GM12878 (cell line): ENCODE data around the gene CLEC16A. TPM values are rescaled to one million over a fixed set of nuclear protein-coding genes. Genes with fewer than 3 reads are reported as not detected.

ENCODE experiments used
- ATAC-seq: fragments of 200-7000 bp; cut with Tn5 transposase; 3 replicates; pipeline ENCODE4 v1.9.1; 2020; ENCODE audit warnings: mild to moderate bottlenecking, moderate library complexity
- BruUV-seq: library from RNA; stranded (reverse); fragments of 400-500 nt; replicated peaks from 2 replicates; lab custom pipeline; 2021; lab: Mats Ljungman, UMichigan
- CTCF ChIA-PET: fragments of 300-600 bp; sonication (Branson Sonifier 250); formaldehyde crosslinking; extraction: SDS; loops from one replicate; lab custom pipeline; 2021; ENCODE audit warnings: inconsistent platforms; lab: Yijun Ruan, JAX
- POLR2A ChIA-PET: fragments of 350-600 bp; formaldehyde crosslinking; extraction: SDS; loops from one replicate; lab custom pipeline; 2021; ENCODE audit warnings: inconsistent platforms; lab: Charles Lee
- RAD21 ChIA-PET: fragments of 300-600 bp; sonication (Branson Sonifier 250); formaldehyde crosslinking; loops from one replicate; lab custom pipeline; 2023; ENCODE audit warnings: antibody characterized with exemption; ENCODE audit not compliant: unreplicated experiment; lab: Charles Lee
- SMC1A ChIA-PET: fragments of 300-600 bp; sonication (Branson Sonifier 250); formaldehyde crosslinking; loops from one replicate; lab custom pipeline; 2023; ENCODE audit not compliant: unreplicated experiment, uncharacterized antibody; lab: Charles Lee
- DNase-seq: peaks from one replicate; pipeline ENCODE4 v3.0.0-alpha.2; 2011; ENCODE audit warnings: low read depth, low spot score
- FAIRE-seq: peaks from 3 replicates; lab custom pipeline; 2011; peaks lifted over from hg19 to GRCh38; lab: Jason Lieb, UNC
- H2AFZ ChIP-seq: 2 replicates; pipeline ENCODE4 v1.6.0; 2011; ENCODE audit warnings: low read depth, low read length, control low read depth; ENCODE audit not compliant: control insufficient read depth
- H3K27ac ChIP-seq: 2 replicates; pipeline ENCODE4 v1.5.1; 2011; ENCODE audit warnings: control low read depth; ENCODE audit not compliant: control insufficient read depth, insufficient read depth
- H3K27me3 ChIP-seq, 2 experiments: replicated peaks in 1 of 2; 2 replicates each; pipeline versions ENCODE4 v1.6.0 to v1.6.1; 2011; ENCODE audit warnings: low read length in 1 of 2; ENCODE audit not compliant: control insufficient read depth in 2 of 2, insufficient read depth in 2 of 2
- H3K36me3 ChIP-seq, 2 experiments: 2 replicates each; pipeline ENCODE4 v1.5.1; 2011; ENCODE audit warnings: low read length in 1 of 2; ENCODE audit not compliant: control insufficient read depth in 2 of 2, insufficient read depth in 2 of 2
- H3K4me1 ChIP-seq: 2 replicates; pipeline ENCODE4 v1.6.1; 2011; ENCODE audit warnings: mild to moderate bottlenecking, low read length, moderate library complexity, mixed read lengths; ENCODE audit not compliant: control insufficient read depth, insufficient read depth
- H3K4me2 ChIP-seq: 2 replicates; pipeline ENCODE4 v1.6.0; 2011; ENCODE audit warnings: control low read depth; ENCODE audit not compliant: control insufficient read depth, insufficient read depth
- H3K4me3 ChIP-seq: fragments of 200-600 bp; sonication (generic); 2 replicates; pipeline ENCODE4 v1.5.1; 2016
- H3K79me2 ChIP-seq: 2 replicates; pipeline ENCODE4 v1.6.0; 2011; ENCODE audit warnings: low read length; ENCODE audit not compliant: control insufficient read depth, insufficient read depth
- H3K9ac ChIP-seq: 2 replicates; pipeline ENCODE4 v1.8.0; 2011; ENCODE audit warnings: low read length, control low read depth, mixed read lengths; ENCODE audit not compliant: control insufficient read depth, insufficient read depth
- H3K9me3 ChIP-seq: replicated peaks from 3 replicates; pipeline ENCODE4 v1.5.1; 2011; ENCODE audit warnings: mild to moderate bottlenecking, low read length; ENCODE audit not compliant: control insufficient read depth, insufficient read depth
- H4K20me1 ChIP-seq: 2 replicates; pipeline ENCODE4 v1.6.0; 2011; ENCODE audit not compliant: control insufficient read depth, insufficient read depth
- EGR1 ChIP-seq, 2 experiments: IDR thresholded peaks; 1 replicate in 1 of 2; 2 replicates in 1 of 2; pipeline ENCODE4 v1.6.1; 2011 to 2012; ENCODE audit warnings: low read depth in 2 of 2, low read length in 2 of 2, borderline replicate concordance in 1 of 2, mild to moderate bottlenecking in 1 of 2, moderate library complexity in 1 of 2
- ESRRA ChIP-seq: IDR thresholded peaks from 2 replicates; pipeline ENCODE4 v1.6.1; 2012; ENCODE audit warnings: mild to moderate bottlenecking, low read length, improper control_type of control experiment
- GABPA ChIP-seq: IDR thresholded peaks from 2 replicates; pipeline ENCODE4 v1.6.1; 2014; ENCODE audit warnings: antibody characterized with exemption, low read depth, mild to moderate bottlenecking, inconsistent platforms
- IKZF1 ChIP-seq: fragments of 450-650 bp; conservative IDR thresholded peaks from 2 replicates; pipeline ENCODE4 v1.6.1; 2017; ENCODE audit warnings: antibody characterized with exemption, mild to moderate bottlenecking
- IKZF2 ChIP-seq, 2 experiments: fragments of 450-650 bp; IDR thresholded peaks; 2 replicates each; pipeline ENCODE4 v1.6.1; 2017; ENCODE audit warnings: mild to moderate bottlenecking in 2 of 2, moderate library complexity in 2 of 2
- LARP7 ChIP-seq: fragments of 450-650 bp; IDR thresholded peaks from 2 replicates; pipeline ENCODE4 v1.6.1; 2017; ENCODE audit warnings: mild to moderate bottlenecking
- MLLT1 ChIP-seq: fragments of 450-650 bp; IDR thresholded peaks from 2 replicates; pipeline ENCODE4 v1.6.1; 2016; ENCODE audit warnings: mild to moderate bottlenecking
- NR2F1 ChIP-seq: fragments of 450-650 bp; conservative IDR thresholded peaks from 2 replicates; pipeline ENCODE4 v1.6.1; 2017; ENCODE audit warnings: mild to moderate bottlenecking
- PML ChIP-seq: IDR thresholded peaks from 2 replicates; pipeline ENCODE4 v1.6.1; 2012; ENCODE audit warnings: low read length, inconsistent platforms
- POLR2A ChIP-seq: IDR thresholded peaks from 2 replicates; pipeline ENCODE4 v1.6.1; 2011; ENCODE audit warnings: low read depth, mild to moderate bottlenecking, low read length
- RAD21 ChIP-seq: IDR thresholded peaks from 2 replicates; pipeline ENCODE4 v1.6.1; 2011; ENCODE audit warnings: mild to moderate bottlenecking, low read depth, low read length, moderate library complexity; ENCODE audit not compliant: insufficient read depth
- RCOR1 ChIP-seq: conservative IDR thresholded peaks from 2 replicates; pipeline ENCODE4 v1.6.1; 2012; ENCODE audit warnings: low read depth, low read length, improper control_type of control experiment
- SMAD1 ChIP-seq: fragments of 450-650 bp; IDR thresholded peaks from 2 replicates; pipeline ENCODE4 v1.6.1; 2018; ENCODE audit warnings: mild to moderate bottlenecking, low read depth; ENCODE audit not compliant: partially characterized antibody
- SREBF1 ChIP-seq: IDR thresholded peaks from 2 replicates; pipeline ENCODE4 v1.6.1; 2012; ENCODE audit warnings: mild to moderate bottlenecking, low read length
- TCF7 ChIP-seq: IDR thresholded peaks from 2 replicates; pipeline ENCODE4 v1.6.1; 2014; ENCODE audit warnings: antibody characterized with exemption, borderline replicate concordance
- ZBTB40 ChIP-seq: fragments of 450-650 bp; IDR thresholded peaks from 2 replicates; pipeline ENCODE4 v1.6.1; 2016; ENCODE audit warnings: mild to moderate bottlenecking, moderate library complexity, borderline replicate concordance
- ZNF384 ChIP-seq: IDR thresholded peaks from 2 replicates; pipeline ENCODE4 v1.6.1; 2012; ENCODE audit warnings: low read depth, mild to moderate bottlenecking, low read length, improper control_type of control experiment, borderline replicate concordance
- ZZZ3 ChIP-seq: IDR thresholded peaks from 2 replicates; pipeline ENCODE4 v1.6.1; 2011; ENCODE audit warnings: low read depth; ENCODE audit not compliant: control insufficient read depth, insufficient read length
- WGBS: methylation state at CpG from one replicate; pipeline ENCODE4 v1.1.6; 2016; ENCODE audit warnings: low lambda C conversion rate; ENCODE audit not compliant: insufficient replicate concordance, insufficient coverage; ENCODE audit errors: missing lambda C conversion rate; 5-methylcytosine and 5-hydroxymethylcytosine counted together
- in situ Hi-C: fragments of 300-500 bp; cut with MboI; formaldehyde crosslinking; loops from 9 replicates; pipeline ENCODE4 v1.14.3; 2018; ENCODE audit warnings: mixed read lengths
- intact Hi-C: fragments of 100-400 bp; cut with micrococcal nuclease; formaldehyde crosslinking; loops from one replicate; pipeline ENCODE4 v1.14.2; 2022; ENCODE audit not compliant: unreplicated experiment
- polyA plus RNA-seq, 11 experiments: library from polyadenylated mRNA; depleted of rRNA in 4 of 11; unstranded in 6 of 11; stranded (reverse) in 5 of 11; fragments of >200 nt; fragmentation: Nextera tagmentation in 4 of 11; fragmentation: Illumina TruSeq in 1 of 11; extraction: Ambion mirVana in 4 of 11; extraction: Trizol in 1 of 11; gene quantifications; 1 replicate in 1 of 11; 2 replicates in 10 of 11; pipeline versions ENCODE4 v1.2.1 to v1.2.3, GENCODE V29; 2011 to 2016; ENCODE audit warnings: inconsistent platforms in 2 of 11, missing spikeins in 2 of 11, low read depth in 1 of 11
- total RNA-seq, 4 experiments: library from RNA; depleted of rRNA in 3 of 4; stranded (reverse); fragments of >200 nt in 3 of 4; fragmentation: Illumina TruSeq in 1 of 4; extraction: Trizol in 1 of 4; gene quantifications; 2 replicates each; pipeline versions ENCODE4 v1.2.1 to v1.2.3, GENCODE V29; 2013 to 2021

CLEC16A gene
- total and polyA plus RNA-seq, 10 of the 15 experiments (the other 5 are each of a cell fraction or from before 2014, with no cell fraction given): 1.5 to 28.8 (median 19.2) TPM

- peak; percentile 40; the same call in 1 of the 2 replicates for TF ChIP-seq IKZF1
- no peak for TF ChIP-seq PML
- TF ChIP-seq EGR1 (IDR thresholded peaks at IDR 0.05; ENCODE audit: borderline replicate concordance in 1 of 2, low read depth in 2 of 2, low read length in 2 of 2): no peak
- no peak for TF ChIP-seq ZZZ3
- TF ChIP-seq SREBF1: no peak
Observed at GRCh38 chr16:11180489-11180888, 236.1 kb downstream of the CLEC16A start (continued).

GRCh38 chr16:11181242-11181898, 237.0 kb downstream of the CLEC16A start:
- 17% methylated on average over 20 of the region's 20 CpGs for WGBS
- no peak overlapping the region for H2AFZ ChIP-seq
- H3K79me2 ChIP-seq: no peaks in the 10 kb centered on the region
- ChIA-PET SMC1A (interaction anchor here (0.7 to 4.9 kb wide), 12 partner anchors 20 to 216 kb away, joined by 3 to 35 read pairs (median 5); partner anchors contain the start of gene SOCS1), POLR2A (interaction anchor here (0.5 to 6.4 kb wide), 12 partner anchors 8 to 86 kb away, joined by 3 to 48 read pairs (median 6); partner anchors contain the start of gene SOCS1), RAD21 (interaction anchor here (0.6 to 8.8 kb wide), 21 partner anchors 8 to 217 kb away, joined by 3 to 86 read pairs (median 6); partner anchors contain the start of gene SOCS1), CTCF (interaction anchor here (0.6 to 3.5 kb wide), 9 partner anchors 20 to 217 kb away, joined by 3 to 18 read pairs (median 4); partner anchors contain the start of gene SOCS1)
- peak; percentile 3 for ATAC-seq
- no peak for DNase-seq
- no peak overlapping the region for H3K9ac ChIP-seq
- no peaks in the 10 kb centered on the region for H3K27me3 ChIP-seq
- no peak overlapping the region for H3K4me2 ChIP-seq
- intact Hi-C loops (loop anchor here (2.0 to 5.0 kb wide), 4 partner anchors 64 to 194 kb away; no protein-coding TSS in a partner anchor), in situ Hi-C loops (no loop called here)
- no peak for FAIRE-seq
- no peaks in the 10 kb centered on the region; a peak in 2 of 4 replicates for H3K36me3 ChIP-seq
- no peaks in the 10 kb centered on the region for H3K9me3 ChIP-seq
- peaks cover 52% of the 10 kb centered on the region for H3K4me1 ChIP-seq
- H3K4me3 ChIP-seq: no peak overlapping the region
- BruUV-seq: no TSS peak
- no peaks in the 10 kb centered on the region for H4K20me1 ChIP-seq
- peak overlapping the region; percentile 81 for H3K27ac ChIP-seq
- TF ChIP-seq ZNF384 (no peak), RCOR1 (0 out of 2 replicates have a peak, but pooled peaks have one; percentile 79), LARP7 (no peak), ESRRA (no peak), NR2F1 (peak; percentile 51), SMAD1 (peak; percentile 32), POLR2A (0 out of 2 replicates have a peak, but pooled peaks have one; percentile 9), IKZF2 (IDR thresholded peaks at IDR 0.05) (no peak), RAD21 (no peak), ZBTB40 (peak; percentile 2; the same call in 1 of the 2 replicates), MLLT1 (peak; percentile 33; the same call in 1 of the 2 replicates), TCF7 (no peak), GABPA (no peak)
